Vagina (tissue), 2 donors: Measurements from ENCODE around the gene AVEN. TPM values are rescaled to one million over a fixed set of nuclear protein-coding genes. Genes with fewer than 3 reads are reported as not detected.

Experiments used
- DNase-seq, 2 donors: peaks; one replicate each; pipeline ENCODE4 v3.0.0-alpha.2; 2017; ENCODE audit errors: extremely low spot score in 2 of 2
- H3K27ac ChIP-seq: fragments of 200-600 bp; sonication (generic); one replicate; pipeline ENCODE4 v1.5.1; 2019
- H3K27me3 ChIP-seq: fragments of 200-600 bp; sonication (generic); one replicate; pipeline ENCODE4 v1.5.1; 2019
- H3K36me3 ChIP-seq, 2 donors: fragments of 200-600 bp; sonication (generic); one replicate each; pipeline ENCODE4 v1.5.1; 2017 to 2019
- H3K4me1 ChIP-seq: fragments of 200-600 bp; sonication (generic); one replicate; pipeline ENCODE4 v1.5.1; 2019
- H3K4me3 ChIP-seq, 2 donors: fragments of 200-600 bp; sonication (generic); 1 replicate in 1 of 2; 2 replicates in 1 of 2; pipeline ENCODE4 v1.5.1; 2016 to 2019
- H3K9me3 ChIP-seq: fragments of 200-600 bp; sonication (generic); one replicate; pipeline ENCODE4 v1.5.1; 2019
- CTCF ChIP-seq, 3 experiments: fragments of 450-650 bp in 2 of 3; fragments of 200-600 bp in 1 of 3; sonication (generic) in 1 of 3; IDR thresholded peaks; one replicate each; pipeline ENCODE4 v1.5.1; 2017 to 2019; ENCODE audit warnings: antibody characterized with exemption in 3 of 3, mild to moderate bottlenecking in 2 of 3, moderate library complexity in 2 of 3
- POLR2A ChIP-seq, 2 donors: fragments of 450-650 bp; IDR thresholded peaks; one replicate each; pipeline ENCODE4 v1.6.1; 2017; ENCODE audit warnings: antibody characterized with exemption in 2 of 2, mild to moderate bottlenecking in 2 of 2, moderate library complexity in 2 of 2
- POLR2AphosphoS5 ChIP-seq, 2 donors: sonication (generic); formaldehyde crosslinking; IDR thresholded peaks; one replicate each; pipeline ENCODE4 v1.9.0; 2017; ENCODE audit warnings: antibody characterized with exemption in 2 of 2, mild to moderate bottlenecking in 2 of 2, low read depth in 1 of 2; ENCODE audit not compliant: insufficient read depth in 1 of 2
- intact Hi-C: fragments of 100-400 bp; cut with DNase I; formaldehyde crosslinking; loops from one replicate; pipeline ENCODE4 v1.15.1; 2023
- total RNA-seq: library from RNA; depleted of rRNA; stranded (reverse); fragments of >200 nt; gene quantifications from one replicate; pipeline ENCODE4 v1.2.3, GENCODE V29; 2016

Gene AVEN
- total RNA-seq: 7.4 TPM

- intact Hi-C loops: no loop called here
- H3K36me3 ChIP-seq: no peaks in the 10 kb centered on the region
- H3K9me3 ChIP-seq: no peaks in the 10 kb centered on the region
- H3K4me1 ChIP-seq: peaks cover 23% of the 10 kb centered on the region
- peak within 1 kb of the TSS; percentile 86 to 90 for H3K4me3 ChIP-seq
- H3K27ac ChIP-seq: peak within 1 kb of the TSS; percentile 86
- DNase-seq: no peak
- H3K27me3 ChIP-seq: no peaks in the 10 kb centered on the region
- TF ChIP-seq POLR2AphosphoS5 (IDR thresholded peaks at IDR 0.05; ENCODE audit: insufficient read depth in 1 of 2, low read depth in 1 of 2) (no peak), CTCF (IDR thresholded peaks at IDR 0.05) (no peak), POLR2A (IDR thresholded peaks at IDR 0.05) (no peak)
Observed at GRCh38 chr15:34038871-34039789, at the start of gene AVEN. Gene AVEN, minus strand, starts transcription at chr15:34039204. Its CDS starts 158 bp downstream, at chr15:34039046.

GRCh38 chr15:34085746-34086145 is 46.7 kb upstream of the AVEN start:
- H3K9me3 ChIP-seq: no peaks in the 10 kb centered on the region
- DNase-seq: no peak
- no peaks in the 10 kb centered on the region for H3K27me3 ChIP-seq
- H3K36me3 ChIP-seq: peaks cover 0 to 14% of the 10 kb centered on the region in 2 donors
- H3K4me1 ChIP-seq: peaks cover 4% of the 10 kb centered on the region
- TF ChIP-seq CTCF (IDR thresholded peaks at IDR 0.05) (no peak), POLR2AphosphoS5 (IDR thresholded peaks at IDR 0.05; ENCODE audit: insufficient read depth in 1 of 2, low read depth in 1 of 2) (no peak), POLR2A (IDR thresholded peaks at IDR 0.05) (no peak)
- H3K27ac ChIP-seq: no peak overlapping the region
- intact Hi-C loops: no loop called here
- H3K4me3 ChIP-seq: no peak overlapping the region

- no peak for DNase-seq
- TF ChIP-seq CTCF (IDR thresholded peaks at IDR 0.05) (no peak), POLR2A (IDR thresholded peaks at IDR 0.05) (no peak), POLR2AphosphoS5 (IDR thresholded peaks at IDR 0.05; ENCODE audit: insufficient read depth in 1 of 2, low read depth in 1 of 2) (no peak)
- peaks cover 0 to 14% of the 10 kb centered on the region in 2 donors for H3K36me3 ChIP-seq
- no peak overlapping the region for H3K27ac ChIP-seq
- no peaks in the 10 kb centered on the region for H3K9me3 ChIP-seq
- H3K4me1 ChIP-seq: peaks cover 4% of the 10 kb centered on the region
- H3K27me3 ChIP-seq: no peaks in the 10 kb centered on the region
- intact Hi-C loops: no loop called here
- H3K4me3 ChIP-seq: no peak overlapping the region
Observed at GRCh38 chr15:34084086-34084485, 45.1 kb upstream of the AVEN start.

- no peak for DNase-seq
- H3K4me3 ChIP-seq: no peak overlapping the region
- H3K9me3 ChIP-seq: no peaks in the 10 kb centered on the region
- H3K27ac ChIP-seq: no peak overlapping the region
- intact Hi-C loops: no loop called here
- no peaks in the 10 kb centered on the region for H3K27me3 ChIP-seq
- TF ChIP-seq POLR2A (IDR thresholded peaks at IDR 0.05): no peak
- no peak for TF ChIP-seq POLR2AphosphoS5 (IDR thresholded peaks at IDR 0.05; ENCODE audit: insufficient read depth in 1 of 2, low read depth in 1 of 2)
- no peak for TF ChIP-seq CTCF (IDR thresholded peaks at IDR 0.05)
- H3K36me3 ChIP-seq: peaks cover 0 to 6% of the 10 kb centered on the region in 2 donors
- H3K4me1 ChIP-seq: peaks cover 4% of the 10 kb centered on the region
Observed at GRCh38 chr15:34079904-34080303, 40.9 kb upstream of the AVEN start.

GRCh38 chr15:34078900-34079299 is 39.9 kb upstream of the AVEN start:
- intact Hi-C loops: no loop called here
- Histone ChIP-seq H3K9me3 (no peaks in the 10 kb centered on the region), H3K27ac (no peak overlapping the region), H3K4me1 (peaks cover 4% of the 10 kb centered on the region), H3K4me3 (no peak overlapping the region), H3K36me3 (peaks cover 0 to 6% of the 10 kb centered on the region in 2 donors), H3K27me3 (no peaks in the 10 kb centered on the region)
- TF ChIP-seq POLR2A (IDR thresholded peaks at IDR 0.05) (no peak), CTCF (IDR thresholded peaks at IDR 0.05) (no peak), POLR2AphosphoS5 (IDR thresholded peaks at IDR 0.05; ENCODE audit: insufficient read depth in 1 of 2, low read depth in 1 of 2) (no peak)
- no peak for DNase-seq
